ENCODE results near the gene PDXP. TPM values are rescaled to one million over a fixed set of nuclear protein-coding genes. Genes with fewer than 3 reads are reported as not detected.

Gene PDXP
- total and polyA plus RNA-seq, 9 of the 15 experiments (the other 6 are each of a cell fraction or from before 2014, with no cell fraction given): 7.9 to 54.2 (median 38.8) TPM

- FAIRE-seq (no peak), DNase-seq (ENCODE audit: extremely low read depth in 1 of 4, low spot score in 3 of 4) (no peak), ATAC-seq (no peak)
- Histone ChIP-seq H3K9me1 (ENCODE audit: control insufficient read depth, insufficient read depth, low read length) (no peaks in the 10 kb centered on the region), H3K27me3 (ENCODE audit: control insufficient read depth in 2 of 2, insufficient read depth in 2 of 2, low read length in 2 of 2) (no peaks in the 10 kb centered on the region), H3K9ac (ENCODE audit: insufficient read depth in 1 of 2, low read depth in 2 of 2, low read length in 2 of 2) (no peak overlapping the region; a peak in 1 of 4 replicates), H3K4me2 (ENCODE audit: insufficient read depth, low read length) (no peak overlapping the region), H3K4me1 (replicated peaks in 1 of 2; ENCODE audit: control insufficient read depth in 2 of 2, insufficient read depth in 2 of 2, low read length in 2 of 2) (peaks cover 0 to 44% of the 10 kb centered on the region in 2 experiments; a peak in 3 of 5 replicates), H3K27ac (ENCODE audit: extremely low read depth, low read depth, low read length) (no peak overlapping the region), H2AFZ (ENCODE audit: low read depth, low read length) (no peak overlapping the region), H3K4me3 (no peak overlapping the region), H3K36me3 (ENCODE audit: control insufficient read depth, insufficient read depth, low read length) (peaks cover 51% of the 10 kb centered on the region; the same call in 2 of the 3 replicates), H4K20me1 (replicated peaks; ENCODE audit: control insufficient read depth, insufficient read depth, low read length) (no peaks in the 10 kb centered on the region), H3K79me2 (ENCODE audit: control insufficient read depth, insufficient read depth, low read length) (no peaks in the 10 kb centered on the region), H3K9me3 (replicated peaks; ENCODE audit: control insufficient read depth, insufficient read depth, low read depth, low read length) (no peaks in the 10 kb centered on the region)
- BruUV-seq (replicated peaks): no TSS peak
- ChIA-PET CTCF (ENCODE audit: low intra/inter-chr PET ratio) (no interaction called here), POLR2A (interaction anchor here (0.5 to 3.0 kb wide), 4 partner anchors 8 to 402 kb away, joined by 3 to 12 read pairs (median 4); no protein-coding TSS in a partner anchor)
- no peak for TF ChIP-seq ZNF75A (CRISPR knock-in tag; IDR thresholded peaks at IDR 0.05)
- TF ChIP-seq, protein P1, sequence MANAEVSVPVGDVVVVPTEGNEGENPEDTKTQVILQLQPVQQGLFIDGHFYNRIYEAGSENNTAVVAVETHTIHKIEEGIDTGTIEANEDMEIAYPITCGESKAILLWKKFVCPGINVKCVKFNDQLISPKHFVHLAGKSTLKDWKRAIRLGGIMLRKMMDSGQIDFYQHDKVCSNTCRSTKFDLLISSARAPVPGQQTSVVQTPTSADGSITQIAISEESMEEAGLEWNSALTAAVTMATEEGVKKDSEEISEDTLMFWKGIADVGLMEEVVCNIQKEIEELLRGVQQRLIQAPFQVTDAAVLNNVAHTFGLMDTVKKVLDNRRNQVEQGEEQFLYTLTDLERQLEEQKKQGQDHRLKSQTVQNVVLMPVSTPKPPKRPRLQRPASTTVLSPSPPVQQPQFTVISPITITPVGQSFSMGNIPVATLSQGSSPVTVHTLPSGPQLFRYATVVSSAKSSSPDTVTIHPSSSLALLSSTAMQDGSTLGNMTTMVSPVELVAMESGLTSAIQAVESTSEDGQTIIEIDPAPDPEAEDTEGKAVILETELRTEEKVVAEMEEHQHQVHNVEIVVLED (CRISPR knock-in tag; IDR thresholded peaks at IDR 0.05): no peak
- no peak for TF ChIP-seq CBFA2T3 (IDR thresholded peaks at IDR 0.05)
- TF ChIP-seq ZC3H4 (CRISPR knock-in tag; IDR thresholded peaks at IDR 0.05; ENCODE audit: borderline replicate concordance): no peak
- TF ChIP-seq HDGF (IDR thresholded peaks at IDR 0.05): no peak
- TF ChIP-seq MYBL2 (IDR thresholded peaks at IDR 0.05; ENCODE audit: low read depth): no peak
- no peak for TF ChIP-seq MYBL2 (CRISPR knock-in tag; IDR thresholded peaks at IDR 0.05; ENCODE audit: borderline replicate concordance)
- TF ChIP-seq, protein P2, sequence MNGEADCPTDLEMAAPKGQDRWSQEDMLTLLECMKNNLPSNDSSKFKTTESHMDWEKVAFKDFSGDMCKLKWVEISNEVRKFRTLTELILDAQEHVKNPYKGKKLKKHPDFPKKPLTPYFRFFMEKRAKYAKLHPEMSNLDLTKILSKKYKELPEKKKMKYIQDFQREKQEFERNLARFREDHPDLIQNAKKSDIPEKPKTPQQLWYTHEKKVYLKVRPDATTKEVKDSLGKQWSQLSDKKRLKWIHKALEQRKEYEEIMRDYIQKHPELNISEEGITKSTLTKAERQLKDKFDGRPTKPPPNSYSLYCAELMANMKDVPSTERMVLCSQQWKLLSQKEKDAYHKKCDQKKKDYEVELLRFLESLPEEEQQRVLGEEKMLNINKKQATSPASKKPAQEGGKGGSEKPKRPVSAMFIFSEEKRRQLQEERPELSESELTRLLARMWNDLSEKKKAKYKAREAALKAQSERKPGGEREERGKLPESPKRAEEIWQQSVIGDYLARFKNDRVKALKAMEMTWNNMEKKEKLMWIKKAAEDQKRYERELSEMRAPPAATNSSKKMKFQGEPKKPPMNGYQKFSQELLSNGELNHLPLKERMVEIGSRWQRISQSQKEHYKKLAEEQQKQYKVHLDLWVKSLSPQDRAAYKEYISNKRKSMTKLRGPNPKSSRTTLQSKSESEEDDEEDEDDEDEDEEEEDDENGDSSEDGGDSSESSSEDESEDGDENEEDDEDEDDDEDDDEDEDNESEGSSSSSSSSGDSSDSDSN (IDR thresholded peaks at IDR 0.05; ENCODE audit: borderline replicate concordance in 1 of 2, low read depth in 2 of 2, low read length in 2 of 2): no peak
- TF ChIP-seq, protein P3, sequence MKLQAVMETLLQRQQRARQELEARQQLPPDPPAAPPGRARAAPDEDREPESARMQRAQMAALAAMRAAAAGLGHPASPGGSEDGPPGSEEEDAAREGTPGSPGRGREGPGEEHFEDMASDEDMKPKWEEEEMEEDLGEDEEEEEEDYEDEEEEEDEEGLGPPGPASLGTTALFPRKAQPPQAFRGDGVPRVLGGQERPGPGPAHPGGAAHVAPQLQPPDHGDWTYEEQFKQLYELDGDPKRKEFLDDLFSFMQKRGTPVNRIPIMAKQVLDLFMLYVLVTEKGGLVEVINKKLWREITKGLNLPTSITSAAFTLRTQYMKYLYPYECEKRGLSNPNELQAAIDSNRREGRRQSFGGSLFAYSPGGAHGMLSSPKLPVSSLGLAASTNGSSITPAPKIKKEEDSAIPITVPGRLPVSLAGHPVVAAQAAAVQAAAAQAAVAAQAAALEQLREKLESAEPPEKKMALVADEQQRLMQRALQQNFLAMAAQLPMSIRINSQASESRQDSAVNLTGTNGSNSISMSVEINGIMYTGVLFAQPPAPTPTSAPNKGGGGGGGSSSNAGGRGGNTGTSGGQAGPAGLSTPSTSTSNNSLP (IDR thresholded peaks at IDR 0.05; ENCODE audit: borderline replicate concordance, low read depth, low read length): no peak
- no peak for TF ChIP-seq TRIM28 (IDR thresholded peaks at IDR 0.05)
- no peak for TF ChIP-seq TOE1 (IDR thresholded peaks at IDR 0.05; ENCODE audit: borderline replicate concordance)
- TF ChIP-seq TOE1 (CRISPR knock-in tag; IDR thresholded peaks at IDR 0.05; ENCODE audit: borderline replicate concordance, low read depth): no peak
- WGBS (ENCODE audit: insufficient coverage, low coverage, missing lambda C conversion rate): 88% methylated on average over 5 of the region's 13 CpGs
- in situ Hi-C loops (cut with MboI): no loop called here
- intact Hi-C loops (cut with micrococcal nuclease): no loop called here
These were observed 31.9 kb upstream of the PDXP start for GRCh38 chr22:37626556-37627075.
